CD1c-positive myeloid dendritic cell (primary cell): ENCODE measurements around the gene TWIST2.

Experiments used
- DNase-seq: peaks from one replicate; pipeline ENCODE4 v3.0.0-alpha.2; 2016; ENCODE audit errors: extremely low spot score

Gene TWIST2

DNA sequence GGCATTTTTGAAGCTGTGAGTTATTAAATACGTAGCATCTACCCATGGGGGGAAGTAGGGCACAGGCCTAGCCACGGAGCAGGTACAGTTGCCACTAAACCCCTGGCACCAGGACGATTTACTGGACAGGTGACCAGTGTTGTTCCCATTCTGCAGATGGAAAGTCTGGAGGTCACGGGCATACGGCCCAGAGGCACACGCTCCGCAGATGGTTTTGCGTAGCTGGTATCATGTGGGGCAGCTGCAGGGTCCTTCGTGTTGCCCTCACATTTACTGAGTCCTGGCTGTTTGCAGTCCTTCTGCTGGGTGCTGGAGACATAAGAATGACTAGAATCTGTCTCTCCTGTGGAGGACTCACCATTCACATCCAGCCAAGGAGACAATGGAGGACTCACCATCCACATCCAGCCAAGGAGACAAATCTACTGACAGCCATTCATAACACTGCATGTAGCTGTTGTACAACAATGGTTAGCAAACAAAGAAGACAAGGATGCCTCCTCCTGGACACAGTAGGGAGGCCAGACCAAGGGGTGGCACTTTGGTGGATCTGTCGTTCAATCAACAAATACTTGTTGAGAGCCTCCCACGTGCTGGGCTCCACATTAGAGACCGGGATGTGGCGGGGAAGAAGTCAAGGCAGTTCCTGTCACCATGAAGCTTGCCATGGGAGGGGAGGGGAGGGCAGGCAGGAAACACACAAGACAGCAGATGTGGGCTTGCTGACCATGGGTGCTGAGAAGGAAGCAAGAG is 24.9 kb downstream of the TWIST2 start:
- no peak for DNase-seq

DNA sequence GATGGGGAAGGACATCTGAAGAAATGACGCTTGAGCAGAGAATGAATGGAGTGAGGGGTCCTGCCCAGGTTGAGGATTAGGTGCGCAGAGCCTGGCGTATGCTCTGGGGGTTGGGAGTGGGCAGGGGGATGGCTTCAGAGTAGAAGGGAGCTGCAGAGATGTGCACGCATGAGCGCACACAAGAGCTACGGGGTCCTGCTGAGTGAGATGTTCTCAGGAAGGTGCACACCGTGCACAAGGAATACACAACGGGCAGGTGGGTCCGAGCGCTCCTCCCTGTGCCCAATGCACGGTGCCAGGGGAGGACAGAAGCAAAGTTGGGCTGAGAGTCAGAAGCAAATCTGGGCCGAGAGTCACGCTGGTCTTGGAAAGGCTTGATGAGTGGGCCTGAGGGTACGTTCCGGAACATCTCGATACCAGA is 25.5 kb downstream of the TWIST2 start:
- no peak for DNase-seq

DNA sequence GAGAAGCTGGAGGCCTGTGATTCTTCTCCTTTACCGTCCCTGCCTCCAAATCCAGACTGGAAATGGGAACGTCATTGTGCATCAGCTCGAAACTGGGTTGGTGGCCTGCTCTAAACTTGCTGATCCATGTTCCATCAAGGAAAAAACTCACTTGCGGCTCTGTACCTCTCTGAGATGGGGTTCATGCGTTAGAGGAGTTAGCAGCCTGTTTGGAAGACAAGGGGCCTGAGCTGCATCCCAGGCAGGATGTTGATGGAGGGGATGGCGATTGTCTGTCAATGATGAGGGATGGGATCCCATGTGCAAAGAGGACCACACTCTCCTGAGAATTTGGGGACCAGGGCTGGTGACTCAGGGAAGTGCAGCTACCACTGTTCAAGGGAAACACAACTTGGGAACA is 26.0 kb downstream of the TWIST2 start:
- DNase-seq = no peak

DNA sequence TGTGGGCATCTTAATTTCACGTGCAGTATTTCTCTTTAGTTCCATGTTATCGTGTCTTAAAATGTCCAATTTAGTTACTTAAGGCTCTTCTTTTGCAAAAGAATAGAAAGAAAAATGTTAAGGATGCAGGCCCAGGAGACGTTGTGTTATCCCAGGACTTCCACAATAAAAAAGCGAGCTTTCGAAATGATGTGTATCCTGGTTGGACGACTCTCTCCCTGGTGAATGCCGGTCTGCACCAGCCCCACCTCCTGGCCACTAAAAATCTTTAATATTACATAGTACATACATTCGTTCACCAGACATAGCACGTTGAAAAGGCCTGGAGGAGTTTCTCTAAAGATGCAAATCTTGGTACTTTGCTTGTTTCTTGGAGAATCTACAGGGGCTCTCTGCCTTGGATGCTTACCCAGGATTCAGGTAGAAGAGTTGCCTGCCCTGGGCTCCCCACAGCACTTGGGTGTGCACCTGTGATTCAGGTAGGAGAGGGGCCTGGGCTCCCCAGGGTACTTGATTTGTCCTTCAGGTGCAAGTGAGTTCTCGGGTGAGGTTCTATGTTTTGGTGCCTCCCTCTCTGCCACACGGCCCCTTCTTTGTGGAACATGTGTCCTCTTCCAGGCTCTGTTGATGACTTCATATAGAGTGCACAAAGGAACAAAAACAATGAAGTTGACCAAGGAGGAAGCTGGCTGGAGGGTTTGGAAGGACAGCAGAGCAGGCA is 26.6 kb downstream of the TWIST2 start:
- no peak for DNase-seq

GRCh38 chr2:238875101-238875470 is 27.2 kb downstream of the TWIST2 start:
- no peak for DNase-seq

GRCh38 chr2:238875471-238876231 is 27.8 kb downstream of the TWIST2 start:
- DNase-seq = no peak

DNA sequence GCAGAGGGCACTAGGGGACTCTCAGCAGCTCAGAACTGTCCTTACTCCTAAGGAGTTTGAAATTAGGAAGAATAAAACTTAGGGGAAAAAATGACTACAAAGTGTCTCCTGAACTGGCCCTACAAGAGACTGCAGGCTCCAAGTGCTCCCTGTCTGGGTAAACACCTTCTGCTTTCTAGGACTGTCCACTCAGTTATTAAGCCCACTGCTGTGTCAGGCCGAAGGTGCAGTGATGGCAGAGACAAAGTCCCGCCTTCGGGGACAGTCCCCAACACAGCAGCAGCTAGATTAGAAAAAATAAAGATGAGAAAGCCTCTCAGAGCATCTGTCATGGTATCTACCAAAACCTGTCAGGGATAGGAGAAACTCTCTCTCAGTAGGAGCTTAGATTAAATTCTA is 28.3 kb downstream of the TWIST2 start:
- no peak for DNase-seq

GRCh38 chr2:238878051-238878735 is 30.3 kb downstream of the TWIST2 start:
- no peak for DNase-seq

DNA sequence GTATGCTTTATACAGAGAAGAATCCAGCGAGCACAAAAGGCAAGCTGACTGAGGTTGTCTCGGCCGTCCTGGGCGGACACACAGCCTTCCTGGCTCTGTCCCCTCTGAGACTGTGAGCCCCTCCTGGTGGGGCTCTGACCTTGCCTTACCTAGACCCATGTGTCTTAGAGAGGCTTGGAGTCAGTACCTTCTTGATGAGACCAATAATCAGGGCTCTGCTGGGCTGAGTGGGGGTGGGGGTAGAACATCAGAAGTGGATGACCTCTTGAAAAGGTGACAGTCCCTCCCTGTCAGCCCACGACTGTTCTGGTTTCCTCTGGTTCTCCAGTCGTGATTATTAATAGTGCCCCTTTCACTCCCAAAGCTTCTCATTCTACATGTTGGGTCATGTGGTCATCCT is 31.2 kb downstream of the TWIST2 start:
- no peak for DNase-seq

DNA sequence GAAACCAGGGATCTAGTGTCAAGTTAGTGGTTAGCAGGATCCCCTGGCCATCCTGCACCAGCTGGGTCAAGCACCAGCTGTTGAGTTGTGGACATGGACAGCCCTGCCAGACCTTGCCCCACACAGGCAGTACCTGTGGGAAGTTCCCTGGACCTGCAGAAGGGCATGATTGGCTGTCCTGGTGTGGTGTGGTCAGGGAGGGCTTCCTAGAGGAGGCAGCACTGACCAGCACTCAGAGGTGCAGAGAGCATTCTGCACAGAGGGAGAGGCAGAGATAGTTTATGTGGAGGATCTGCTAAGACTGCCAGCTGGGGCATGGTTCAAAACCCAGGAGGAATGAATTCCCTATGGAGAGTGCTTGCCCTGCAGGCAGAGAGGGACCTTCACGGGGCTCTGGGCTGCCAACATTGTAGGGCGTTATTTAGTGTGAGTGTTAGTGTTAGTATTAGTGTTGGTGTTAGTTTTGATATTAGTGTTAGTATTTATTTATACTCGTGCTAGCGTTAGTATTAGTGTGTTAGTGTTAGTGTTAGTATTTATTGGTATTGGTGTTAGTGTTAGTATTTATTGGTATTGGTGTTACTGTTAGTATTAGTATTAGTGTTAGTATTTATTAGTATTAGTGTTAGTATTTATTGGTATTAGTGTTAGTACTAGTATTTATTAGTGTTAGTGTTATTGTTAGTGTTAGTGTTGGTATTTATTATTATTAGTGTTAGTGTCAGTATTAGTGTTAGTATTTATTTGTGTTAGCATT is 31.9 kb downstream of the TWIST2 start:
- DNase-seq = no peak

DNA sequence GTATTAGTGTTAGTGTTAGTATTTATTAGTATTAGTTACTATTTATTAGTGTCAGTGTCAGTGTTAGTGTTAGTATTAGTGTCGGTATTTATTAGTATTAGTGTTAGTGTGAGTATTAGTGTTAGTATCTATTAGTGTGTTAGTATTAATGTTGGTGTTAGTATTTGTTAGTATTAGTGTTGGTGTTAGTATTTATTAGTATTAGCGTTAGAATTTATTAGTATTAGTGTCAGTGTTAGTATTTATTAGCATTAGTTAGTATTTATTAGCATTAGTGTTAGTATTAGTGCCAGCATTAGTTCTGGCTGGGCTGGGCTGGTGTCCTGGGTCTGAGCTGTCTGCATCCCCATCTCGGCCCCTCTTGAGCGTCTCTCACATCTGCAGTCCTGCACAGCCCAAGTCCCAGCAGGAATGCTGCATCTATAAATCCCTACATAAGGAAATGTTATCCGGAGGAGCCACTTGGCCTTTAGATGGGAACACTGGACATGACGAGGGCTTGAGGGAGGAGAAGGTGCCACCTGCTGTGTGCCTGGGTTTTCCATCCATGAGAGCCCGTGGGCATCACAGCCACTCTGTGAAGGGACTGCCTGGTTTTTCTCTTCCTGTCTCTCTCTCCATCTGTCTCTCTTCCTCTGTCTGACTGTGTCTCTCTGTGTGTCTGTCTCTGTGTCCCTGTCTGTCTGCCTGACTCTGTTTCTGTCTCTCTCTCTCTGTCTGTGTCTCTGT is 33.6 kb downstream of the TWIST2 start:
- no peak for DNase-seq

- DNase-seq = no peak
Measured at GRCh38 chr2:238882082-238882755, 34.3 kb downstream of the TWIST2 start.

DNA sequence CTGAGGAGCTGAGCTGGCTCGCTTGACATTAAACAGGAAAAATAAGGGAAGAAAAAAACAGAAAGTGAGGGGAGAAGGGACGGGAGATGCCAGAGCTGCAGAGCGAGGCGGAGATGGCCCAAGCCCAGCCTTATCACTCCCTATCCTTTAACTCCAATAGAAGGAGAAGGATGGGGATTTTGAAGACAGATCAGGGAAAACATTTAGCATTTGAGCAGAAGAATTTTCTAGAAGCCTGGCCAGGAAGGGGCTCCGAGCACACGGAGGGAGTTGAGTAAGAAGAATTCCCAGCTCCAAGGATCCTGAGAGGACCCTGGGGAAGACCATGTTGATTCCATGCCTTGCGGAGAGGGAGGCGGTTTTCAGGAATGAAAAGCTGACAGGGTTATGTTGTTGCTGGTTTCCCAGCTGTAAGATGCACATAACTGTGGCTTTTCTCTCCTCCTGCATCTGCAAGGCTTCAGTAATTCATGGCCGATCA is 35.6 kb downstream of the TWIST2 start:
- no peak for DNase-seq

DNA sequence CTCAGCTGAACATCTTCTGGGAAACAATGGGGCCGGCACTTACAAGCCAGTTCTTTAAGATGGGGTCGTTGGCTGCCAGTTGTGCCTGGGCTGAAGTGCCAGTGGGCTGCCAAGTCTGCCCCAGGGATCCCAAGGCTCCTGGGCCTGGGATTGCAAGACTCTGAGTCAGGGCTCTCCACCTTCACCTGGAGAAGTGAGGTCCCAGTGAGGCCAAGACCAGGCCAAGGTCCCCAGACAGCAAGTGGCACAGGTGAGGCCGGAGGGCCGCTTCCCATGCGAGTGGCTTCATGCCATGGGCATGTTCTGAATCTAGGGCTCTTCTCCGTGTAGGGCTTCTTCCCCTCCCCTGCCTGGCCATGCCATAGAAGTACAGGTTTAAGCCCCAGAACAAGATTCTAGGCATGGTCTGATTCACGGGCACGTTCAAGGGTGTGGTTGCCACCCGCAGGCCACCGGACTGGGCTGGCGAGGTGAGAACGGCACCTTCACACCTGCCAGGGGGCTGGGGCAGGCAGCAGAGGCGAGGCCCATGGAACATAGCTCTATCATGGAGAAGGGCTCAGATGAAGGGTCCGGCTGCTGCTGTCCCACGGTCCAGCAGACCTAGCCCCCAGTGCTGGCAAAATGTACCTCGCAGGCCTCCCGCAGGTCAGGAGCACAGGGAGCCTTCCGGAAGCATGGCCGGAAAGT is 36.4 kb downstream of the TWIST2 start:
- DNase-seq = no peak

DNA sequence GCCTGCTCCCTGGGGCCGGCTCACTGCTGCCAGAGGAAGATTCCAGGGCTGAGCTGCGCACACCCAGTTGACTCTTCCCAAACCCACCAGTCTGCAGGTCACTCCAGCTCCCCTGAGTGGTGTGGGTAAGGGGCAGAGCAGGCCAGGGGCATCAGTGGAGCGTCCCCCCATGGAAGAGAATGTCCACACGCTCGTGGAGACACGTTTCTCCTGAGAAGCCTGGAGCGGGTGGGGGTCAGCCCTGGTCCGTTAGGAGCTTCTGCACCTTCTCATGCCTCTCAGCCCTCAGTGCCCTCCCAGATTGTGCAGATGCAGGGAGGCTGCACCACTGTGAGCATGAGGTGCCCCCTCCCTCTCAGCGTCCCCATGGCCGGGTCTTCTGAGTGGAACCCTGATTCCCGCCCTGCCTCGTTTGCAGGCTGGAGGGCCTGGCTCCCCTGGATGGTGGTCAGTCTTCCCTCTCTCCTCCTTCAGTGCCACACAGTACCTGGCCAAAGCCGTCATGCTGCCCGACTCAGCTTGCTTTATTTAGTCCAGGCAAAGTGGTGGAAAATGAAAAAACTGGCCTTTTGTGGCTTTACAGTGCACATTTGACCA is 37.0 kb downstream of the TWIST2 start:
- no peak for DNase-seq

GRCh38 chr2:238886453-238887094 is 38.7 kb downstream of the TWIST2 start:
- no peak for DNase-seq

DNA sequence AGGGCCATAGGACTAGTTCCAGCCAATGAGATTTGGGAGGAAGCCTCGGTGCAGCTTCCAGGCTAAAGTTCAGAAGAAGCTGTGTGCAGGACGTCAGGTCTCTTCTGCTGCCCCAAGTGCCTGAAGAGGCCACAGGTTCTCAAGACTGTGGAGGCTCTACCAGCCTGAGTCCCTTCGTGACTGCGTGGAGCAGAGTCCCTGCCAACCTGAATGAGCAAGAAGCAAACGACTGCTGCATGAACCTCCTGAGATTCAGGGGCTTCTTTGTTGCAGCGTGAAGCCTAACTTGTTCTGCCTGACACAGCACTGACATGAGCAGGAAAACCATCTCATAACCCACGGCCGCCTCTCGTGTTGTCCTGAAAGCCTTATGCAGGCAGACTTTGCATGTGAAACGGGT is 39.7 kb downstream of the TWIST2 start:
- no peak for DNase-seq

DNA sequence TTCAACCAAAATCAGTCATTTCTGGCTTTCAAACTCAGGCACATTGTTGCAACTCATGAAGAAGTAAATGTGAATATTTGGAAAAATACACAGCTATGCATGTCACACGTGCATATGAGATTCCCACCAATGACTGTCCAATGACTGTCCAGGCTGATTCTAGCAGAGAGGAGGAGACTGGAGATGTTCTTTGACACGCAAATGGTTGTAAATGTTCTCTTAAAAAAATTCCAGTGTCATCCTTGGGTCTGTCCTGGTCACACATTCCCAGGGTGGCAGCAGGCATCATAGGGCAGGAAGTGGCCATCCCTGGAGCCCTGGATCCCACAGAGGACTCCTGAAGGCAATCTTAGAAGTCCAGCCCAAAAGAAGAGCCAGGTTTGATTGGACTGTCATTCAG is 40.9 kb downstream of the TWIST2 start:
- DNase-seq = no peak

- DNase-seq = no peak
Measured at GRCh38 chr2:238890131-238890530, 42.2 kb downstream of the TWIST2 start.
